Thoracic aorta endothelial cell (primary cell): ENCODE measurements around the gene LATS2. TPM values are rescaled to one million over a fixed set of nuclear protein-coding genes. Genes with fewer than 3 reads are reported as not detected.

Experiments
- small RNA-seq: library from RNA; depleted of rRNA; stranded (forward); fragments of <200 nt; gene quantifications from one replicate; pipeline ENCODE3, GENCODE V24; 2012
- total RNA-seq: library from RNA; depleted of rRNA; stranded (reverse); fragments of >200 nt; gene quantifications from 2 replicates; pipeline ENCODE4 v1.2.3, GENCODE V29; 2012

LATS2 gene
- total RNA-seq: 54.9 and 61.8 TPM in 2 replicates

GRCh38 chr13:21061029-21061763 is at the start of gene LATS2:
TSS of gene LATS2 (minus strand) at chr13:21061586. CDS start at chr13:21046026, 15,560 bp downstream.

Small RNA genes lying within 50 kb of the gene (small RNA-seq; reads per million reads assigned to genes)
- gene PPIAP27: not detected
- not detected for gene RNU4-9P

Other genes starting within 250 kb of the LATS2 start
- gene XPO4, start 158.8 kb downstream of the LATS2 start, total RNA-seq: 50.3 and 53.8 TPM in 2 replicates
- 48.0 and 60.0 TPM in 2 replicates for gene SAP18, start 78.5 kb upstream of the LATS2 start, total RNA-seq
- gene SKA3, start 115.0 kb upstream of the LATS2 start, total RNA-seq: 41.0 and 46.0 TPM in 2 replicates
- gene MRPL57, start 115.1 kb upstream of the LATS2 start, total RNA-seq: 20.5 and 22.5 TPM in 2 replicates